Measurements from ENCODE around the gene NTHL1.

DNA sequence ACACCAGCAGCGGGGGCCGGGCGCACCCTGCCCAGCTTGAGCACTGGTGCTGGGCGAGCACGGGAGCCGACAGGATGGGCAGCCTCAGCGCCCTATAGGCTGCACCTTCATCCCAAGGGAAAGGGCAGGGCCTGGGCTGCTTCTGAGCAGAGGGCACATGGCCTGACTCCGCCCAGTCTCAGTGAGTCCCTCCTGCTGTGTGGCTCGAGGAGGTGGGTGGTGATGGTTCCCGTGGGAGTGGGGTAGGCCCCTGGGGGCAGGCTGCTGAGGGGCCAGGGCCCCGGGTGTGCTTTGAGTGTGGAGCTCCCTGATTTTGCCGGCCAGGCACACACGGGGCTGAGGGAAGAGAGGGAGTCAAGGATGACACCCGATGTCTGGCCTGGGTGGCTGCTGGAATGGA is 38.0 kb upstream of the NTHL1 start:
- TF ChIP-seq, protein P1, sequence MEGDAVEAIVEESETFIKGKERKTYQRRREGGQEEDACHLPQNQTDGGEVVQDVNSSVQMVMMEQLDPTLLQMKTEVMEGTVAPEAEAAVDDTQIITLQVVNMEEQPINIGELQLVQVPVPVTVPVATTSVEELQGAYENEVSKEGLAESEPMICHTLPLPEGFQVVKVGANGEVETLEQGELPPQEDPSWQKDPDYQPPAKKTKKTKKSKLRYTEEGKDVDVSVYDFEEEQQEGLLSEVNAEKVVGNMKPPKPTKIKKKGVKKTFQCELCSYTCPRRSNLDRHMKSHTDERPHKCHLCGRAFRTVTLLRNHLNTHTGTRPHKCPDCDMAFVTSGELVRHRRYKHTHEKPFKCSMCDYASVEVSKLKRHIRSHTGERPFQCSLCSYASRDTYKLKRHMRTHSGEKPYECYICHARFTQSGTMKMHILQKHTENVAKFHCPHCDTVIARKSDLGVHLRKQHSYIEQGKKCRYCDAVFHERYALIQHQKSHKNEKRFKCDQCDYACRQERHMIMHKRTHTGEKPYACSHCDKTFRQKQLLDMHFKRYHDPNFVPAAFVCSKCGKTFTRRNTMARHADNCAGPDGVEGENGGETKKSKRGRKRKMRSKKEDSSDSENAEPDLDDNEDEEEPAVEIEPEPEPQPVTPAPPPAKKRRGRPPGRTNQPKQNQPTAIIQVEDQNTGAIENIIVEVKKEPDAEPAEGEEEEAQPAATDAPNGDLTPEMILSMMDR (IDR thresholded peaks at IDR 0.05; ENCODE audit: insufficient read depth, low read depth, low read length) = no peak
- no peak for TF ChIP-seq EZH2 (IDR thresholded peaks at IDR 0.05; ENCODE audit: insufficient read depth, low read length)

Data from astrocyte (in vitro differentiated cells and primary cell).